Breast epithelium (tissue), 3 donors: ENCODE measurements around the gene ST6GAL1.

Experiments
- POLR2A ChIP-seq: fragments of 450-650 bp; IDR thresholded peaks from one replicate; pipeline ENCODE4 v1.6.1; 2016; ENCODE audit warnings: antibody characterized with exemption, mild to moderate bottlenecking, moderate library complexity
- POLR2AphosphoS5 ChIP-seq, 3 donors: sonication (generic); formaldehyde crosslinking; IDR thresholded peaks; one replicate each; pipeline ENCODE4 v1.6.1; 2017; ENCODE audit warnings: antibody characterized with exemption in 3 of 3
- TF ChIP-seq, protein P1 (sequence below), 3 donors: fragments of 450-650 bp; IDR thresholded peaks; one replicate each; pipeline ENCODE4 v1.5.1; 2016 to 2017; ENCODE audit warnings: antibody characterized with exemption in 3 of 3, mild to moderate bottlenecking in 3 of 3, moderate library complexity in 3 of 3

- TF ChIP-seq POLR2A (no peak), POLR2AphosphoS5 (IDR thresholded peaks at IDR 0.05) (no peak)
- TF ChIP-seq, protein P1, sequence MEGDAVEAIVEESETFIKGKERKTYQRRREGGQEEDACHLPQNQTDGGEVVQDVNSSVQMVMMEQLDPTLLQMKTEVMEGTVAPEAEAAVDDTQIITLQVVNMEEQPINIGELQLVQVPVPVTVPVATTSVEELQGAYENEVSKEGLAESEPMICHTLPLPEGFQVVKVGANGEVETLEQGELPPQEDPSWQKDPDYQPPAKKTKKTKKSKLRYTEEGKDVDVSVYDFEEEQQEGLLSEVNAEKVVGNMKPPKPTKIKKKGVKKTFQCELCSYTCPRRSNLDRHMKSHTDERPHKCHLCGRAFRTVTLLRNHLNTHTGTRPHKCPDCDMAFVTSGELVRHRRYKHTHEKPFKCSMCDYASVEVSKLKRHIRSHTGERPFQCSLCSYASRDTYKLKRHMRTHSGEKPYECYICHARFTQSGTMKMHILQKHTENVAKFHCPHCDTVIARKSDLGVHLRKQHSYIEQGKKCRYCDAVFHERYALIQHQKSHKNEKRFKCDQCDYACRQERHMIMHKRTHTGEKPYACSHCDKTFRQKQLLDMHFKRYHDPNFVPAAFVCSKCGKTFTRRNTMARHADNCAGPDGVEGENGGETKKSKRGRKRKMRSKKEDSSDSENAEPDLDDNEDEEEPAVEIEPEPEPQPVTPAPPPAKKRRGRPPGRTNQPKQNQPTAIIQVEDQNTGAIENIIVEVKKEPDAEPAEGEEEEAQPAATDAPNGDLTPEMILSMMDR (IDR thresholded peaks at IDR 0.05), result no peak
These were observed 12.6 kb upstream of the ST6GAL1 start for GRCh38 chr3:186917512-186918312.
